GM18858 (cell line): Measurements from ENCODE around the gene GAK.

ENCODE experiments used
- ATAC-seq: cut with Tn5 transposase; IDR thresholded peaks from one replicate; pipeline ENCODE4 v1.9.1; 2021; ENCODE audit not compliant: unreplicated experiment

GAK gene

GRCh38 chr4:964346-965025 lies 32.4 kb upstream of the GAK start:
- no peak for ATAC-seq

- no peak for ATAC-seq
Measured at GRCh38 chr4:963276-964225, 31.4 kb upstream of the GAK start.

- ATAC-seq: no peak
Measured at GRCh38 chr4:962231-963208, 30.4 kb upstream of the GAK start.

GRCh38 chr4:961351-962230 lies 29.5 kb upstream of the GAK start:
- ATAC-seq: no peak

- no peak for ATAC-seq
Measured at GRCh38 chr4:960636-961350, 28.7 kb upstream of the GAK start.

GRCh38 chr4:960140-960635 lies 28.1 kb upstream of the GAK start:
- ATAC-seq: no peak

GRCh38 chr4:959338-960139 lies 27.4 kb upstream of the GAK start:
- no peak for ATAC-seq

GRCh38 chr4:958696-959337 lies 26.7 kb upstream of the GAK start:
- no peak for ATAC-seq

- no peak for ATAC-seq
Measured at GRCh38 chr4:958314-958665, 26.2 kb upstream of the GAK start.

GRCh38 chr4:957581-958313 lies 25.6 kb upstream of the GAK start:
- no peak for ATAC-seq

- no peak for ATAC-seq
Measured at GRCh38 chr4:957231-957580, 25.1 kb upstream of the GAK start.

GRCh38 chr4:956531-957230 lies 24.6 kb upstream of the GAK start:
- ATAC-seq: no peak

- ATAC-seq: no peak
Measured at GRCh38 chr4:955931-956381, 23.8 kb upstream of the GAK start.

- ATAC-seq: no peak
Measured at GRCh38 chr4:955161-955921, 23.2 kb upstream of the GAK start.

GRCh38 chr4:954211-955020 lies 22.3 kb upstream of the GAK start:
- no peak for ATAC-seq
